Measurements from ENCODE around the gene APCDD1.
A peak's percentile ranks its signal among the peaks of the same experiment; 100 is the strongest.
"Not testable (repeated sequence)": the region's sequence is repeated elsewhere in the genome, so short reads cannot be mapped to it uniquely, and the experiment has no call there.

Gene APCDD1

DNA sequence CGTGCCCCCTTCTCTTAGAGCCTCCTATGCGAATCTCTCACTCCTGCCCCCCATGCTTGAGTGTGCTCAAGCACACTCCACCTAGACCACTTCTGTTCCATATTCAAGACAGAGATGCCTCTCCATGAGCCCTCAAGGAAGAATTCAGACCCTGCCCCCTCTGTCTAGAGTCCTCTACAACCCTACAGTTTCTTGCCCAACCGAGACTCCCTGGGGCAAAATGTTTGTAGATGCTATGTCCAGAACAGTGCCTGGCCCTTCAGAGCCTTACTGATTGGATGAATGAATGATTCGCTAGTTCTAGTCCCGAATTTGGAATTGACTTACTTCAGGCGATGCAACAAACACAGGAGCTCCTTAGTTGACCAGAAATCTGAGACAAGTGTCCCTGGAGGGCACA, 8.7 kb downstream of the APCDD1 start:
- ATAC-seq (no peak), DNase-seq (no peak)

DNA sequence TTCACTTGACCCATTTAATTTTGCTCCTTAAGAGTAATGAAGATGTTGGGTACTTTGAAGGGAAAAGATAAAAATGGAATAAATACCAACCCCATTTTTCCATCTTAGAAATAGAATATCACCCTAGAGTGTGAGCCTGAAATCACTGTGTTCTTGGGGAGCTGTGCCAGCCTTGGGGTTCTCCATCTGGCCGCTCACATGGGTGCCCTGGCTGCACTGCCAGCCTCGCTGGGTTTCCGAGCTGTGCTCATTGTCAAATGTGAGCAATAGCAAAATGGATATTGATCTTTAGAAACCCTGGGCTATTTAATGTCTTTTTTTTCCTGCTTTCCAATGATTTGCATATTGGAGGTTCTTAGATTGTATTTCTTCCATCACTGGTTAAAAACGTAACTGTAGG, 9.3 kb downstream of the APCDD1 start:
- DNase-seq, result no peak
- no peak for ATAC-seq

DNA sequence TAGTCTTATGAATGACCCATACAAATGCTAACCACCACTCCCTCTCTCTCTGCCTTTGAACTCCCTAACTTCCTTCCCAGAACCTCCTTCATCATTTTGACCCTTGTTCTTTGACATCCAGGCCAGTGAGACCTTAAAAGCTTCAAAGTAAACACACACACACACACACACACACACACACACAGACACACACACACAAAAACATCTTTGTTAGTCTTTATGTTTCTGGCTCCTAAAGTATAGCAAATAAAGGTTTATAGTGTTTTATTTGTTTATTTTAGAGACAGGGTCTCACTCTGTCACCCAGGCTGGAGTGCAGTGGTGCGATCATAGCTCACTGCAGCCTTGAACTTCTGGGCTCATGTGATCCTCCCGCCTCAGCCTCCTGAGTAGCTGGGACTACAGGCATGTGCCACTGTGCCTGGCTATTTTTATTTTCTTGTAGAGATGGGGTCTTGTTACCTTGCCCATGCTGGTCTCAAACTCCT, 9.8 kb downstream of the APCDD1 start:
- not testable (repeated sequence) for DNase-seq, ATAC-seq

DNA sequence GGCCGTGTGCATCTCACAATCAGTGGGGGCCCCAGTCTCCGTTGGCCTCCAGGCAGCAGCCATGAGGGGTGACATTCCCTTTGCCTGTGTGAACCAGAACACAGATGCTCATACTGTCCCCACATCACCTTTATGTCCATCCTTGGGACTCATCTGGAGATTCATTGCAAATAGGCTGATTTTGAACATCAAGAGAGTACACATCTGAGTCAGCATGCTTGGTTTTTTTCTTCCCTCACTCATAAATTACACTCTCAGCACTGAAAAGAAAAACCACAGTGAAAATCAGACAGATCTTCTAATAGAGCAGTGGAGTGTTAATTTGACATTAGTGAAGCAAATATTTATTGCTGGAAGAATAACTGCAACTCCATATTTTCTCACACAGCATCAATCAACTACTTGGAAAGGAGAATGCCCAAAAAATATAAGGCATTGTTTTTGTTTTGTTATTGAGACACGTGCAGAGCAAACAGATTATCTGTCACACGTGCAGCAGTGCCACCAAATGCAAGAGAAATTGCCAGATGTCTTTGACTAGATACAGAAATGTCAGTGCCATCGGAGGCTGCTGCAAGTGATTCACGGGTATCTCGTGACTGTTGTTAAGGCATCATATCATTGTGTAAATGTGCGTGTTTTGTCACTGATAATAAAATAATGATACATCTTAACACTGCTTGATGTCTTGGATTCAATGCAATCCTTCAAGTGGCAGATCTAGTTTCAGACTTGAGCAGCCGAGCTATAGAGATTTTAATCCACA, 10.9 kb downstream of the APCDD1 start:
- ATAC-seq (no peak), DNase-seq (no peak)

DNA sequence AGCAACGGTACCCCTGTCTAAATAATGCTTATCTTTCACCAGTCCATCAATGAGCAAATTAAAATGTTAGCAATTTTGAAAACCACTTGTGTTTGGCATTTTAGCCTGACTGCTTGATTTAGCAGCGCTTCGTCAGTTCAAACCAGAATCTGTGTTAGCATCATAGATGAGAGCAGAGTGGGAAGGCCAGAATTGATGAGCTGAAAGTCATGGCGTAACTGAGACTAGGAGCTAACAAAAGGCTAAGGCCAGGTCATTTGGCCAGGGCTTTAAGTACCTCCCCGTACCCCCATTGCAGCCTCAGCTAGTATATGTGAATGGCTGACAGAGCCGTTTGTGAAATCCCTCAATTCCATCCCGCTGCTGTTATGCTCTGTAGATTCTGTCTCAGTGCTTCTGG, 16.0 kb downstream of the APCDD1 start:
- ATAC-seq, result no peak

DNA sequence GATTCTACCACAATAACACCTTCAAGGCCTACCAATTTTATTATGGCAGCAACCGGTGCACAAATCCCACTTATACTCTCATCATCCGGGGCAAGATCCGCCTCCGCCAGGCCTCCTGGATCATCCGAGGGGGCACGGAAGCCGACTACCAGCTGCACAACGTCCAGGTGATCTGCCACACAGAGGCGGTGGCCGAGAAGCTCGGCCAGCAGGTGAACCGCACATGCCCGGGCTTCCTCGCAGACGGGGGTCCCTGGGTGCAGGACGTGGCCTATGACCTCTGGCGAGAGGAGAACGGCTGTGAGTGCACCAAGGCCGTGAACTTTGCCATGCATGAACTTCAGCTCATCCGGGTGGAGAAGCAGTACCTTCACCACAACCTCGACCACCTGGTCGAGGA, 17.1 kb downstream of the APCDD1 start:
- DNase-seq (no peak), ATAC-seq (no peak)

More for the DNA sequence above, 16.0 kb downstream of the APCDD1 start:
- no peak for DNase-seq

DNA sequence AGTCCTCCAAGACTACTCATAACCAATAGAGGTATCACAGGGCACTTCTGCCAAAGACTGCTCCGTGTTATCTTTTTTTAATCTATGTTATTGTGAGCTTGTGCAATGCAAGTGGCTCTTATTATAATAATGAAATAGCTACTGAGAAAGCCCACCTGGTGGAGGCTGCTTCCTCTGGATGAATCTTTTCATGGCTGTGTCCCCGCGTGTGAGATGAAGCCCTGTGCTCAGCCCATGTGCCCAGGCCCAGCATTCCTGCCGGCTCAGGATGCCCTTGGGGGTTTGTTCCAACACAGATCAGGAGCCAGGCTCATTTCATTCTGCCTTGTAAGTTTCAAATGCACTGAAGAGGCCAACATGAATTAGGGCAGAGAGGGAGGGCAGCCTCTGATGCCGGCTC, 18.7 kb downstream of the APCDD1 start:
- no peak for ATAC-seq
- DNase-seq, result no peak

DNA sequence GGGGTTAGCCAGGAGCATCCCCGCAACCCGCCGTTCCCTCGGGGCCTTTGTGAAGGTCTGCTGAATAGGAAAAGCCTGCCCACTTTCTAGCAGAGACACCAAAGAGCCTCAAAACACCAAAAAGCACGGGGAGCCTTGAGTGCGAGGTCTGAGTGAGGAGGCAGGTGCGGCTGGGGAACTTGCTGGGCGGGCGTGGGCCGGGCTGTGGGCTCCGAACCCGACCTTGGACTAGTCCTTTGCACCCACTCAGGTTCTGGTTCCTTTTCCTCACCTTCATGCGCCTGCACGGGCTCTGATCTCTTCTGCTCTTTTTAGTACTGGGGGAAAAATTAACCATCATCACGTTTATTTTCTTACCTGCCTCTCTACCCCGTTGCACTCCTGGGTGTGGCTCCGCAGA, 19.9 kb downstream of the APCDD1 start:
- ATAC-seq, result no peak
- DNase-seq, result no peak

DNA sequence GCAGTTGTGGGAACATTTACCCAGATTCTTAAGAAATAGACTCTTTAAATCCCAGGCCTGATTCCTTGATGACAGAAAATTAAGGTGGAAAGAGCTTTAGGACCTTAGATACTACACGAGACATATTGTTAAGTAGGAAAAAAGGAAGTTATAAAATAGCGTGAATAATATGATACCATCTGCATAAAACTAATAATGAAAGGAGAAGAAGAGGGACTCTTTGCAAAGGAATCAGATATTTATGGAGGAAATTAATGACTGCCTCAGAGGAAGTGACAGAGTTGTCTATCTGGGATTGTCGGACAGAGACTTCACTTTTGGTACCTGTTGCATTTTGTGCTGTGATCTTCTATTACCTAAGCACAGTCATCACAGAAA, 20.8 kb downstream of the APCDD1 start:
- no peak for DNase-seq
- no peak for ATAC-seq

DNA sequence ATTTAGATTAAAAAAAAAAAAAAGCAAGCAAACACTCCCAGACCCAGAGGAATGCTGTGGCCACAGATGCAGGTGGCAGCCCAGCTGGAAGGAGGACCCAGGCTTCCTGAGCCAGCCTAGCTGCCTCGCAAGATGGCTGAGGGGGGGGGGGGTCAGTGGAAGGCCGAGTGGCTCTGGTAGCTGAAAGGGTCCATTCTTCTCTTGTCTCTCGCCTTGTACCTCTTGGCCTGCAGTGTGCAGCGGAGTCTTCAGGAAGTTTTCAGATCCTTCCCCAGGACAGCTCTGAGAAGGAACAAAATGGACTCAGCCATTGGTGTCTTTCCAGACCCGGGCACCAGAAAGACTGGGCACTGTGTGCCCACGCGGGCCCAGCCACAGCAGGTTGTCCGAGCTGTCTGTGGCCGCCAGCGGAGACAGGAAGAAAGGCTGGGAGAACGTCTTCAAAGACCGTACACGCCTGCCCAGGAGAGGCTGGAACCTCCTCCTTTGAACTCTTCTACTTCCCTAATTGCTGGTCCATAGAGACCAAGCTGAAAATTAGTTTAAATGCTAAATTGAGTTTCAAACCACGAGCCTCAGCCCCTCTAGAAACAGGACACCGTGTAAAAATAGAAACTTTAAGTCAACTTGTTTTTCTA, 21.3 kb downstream of the APCDD1 start:
- ATAC-seq, result no peak
- DNase-seq, result no peak

DNA sequence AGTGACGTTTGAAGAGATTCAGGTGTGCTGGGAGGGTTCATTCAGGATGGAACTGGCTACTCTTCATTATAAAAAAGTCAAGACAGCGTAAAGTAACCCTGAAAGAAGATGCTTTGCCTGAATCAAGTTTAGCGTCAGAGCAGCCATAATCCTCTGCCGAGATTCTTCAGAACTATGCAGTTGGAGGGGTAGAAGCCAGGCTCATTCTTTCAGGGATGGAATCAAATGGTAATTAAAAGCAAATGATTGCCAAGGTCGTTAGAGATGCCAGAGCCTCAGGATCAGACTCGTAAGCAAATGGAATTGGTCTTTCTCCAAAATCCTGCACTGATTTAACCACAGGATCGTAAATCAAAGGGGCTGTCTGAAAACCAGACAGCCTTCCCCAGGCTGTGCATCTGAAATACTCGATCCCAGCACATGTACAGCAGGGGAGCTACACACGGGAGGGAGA, 21.9 kb downstream of the APCDD1 start:
- DNase-seq (no peak), ATAC-seq (no peak)

DNA sequence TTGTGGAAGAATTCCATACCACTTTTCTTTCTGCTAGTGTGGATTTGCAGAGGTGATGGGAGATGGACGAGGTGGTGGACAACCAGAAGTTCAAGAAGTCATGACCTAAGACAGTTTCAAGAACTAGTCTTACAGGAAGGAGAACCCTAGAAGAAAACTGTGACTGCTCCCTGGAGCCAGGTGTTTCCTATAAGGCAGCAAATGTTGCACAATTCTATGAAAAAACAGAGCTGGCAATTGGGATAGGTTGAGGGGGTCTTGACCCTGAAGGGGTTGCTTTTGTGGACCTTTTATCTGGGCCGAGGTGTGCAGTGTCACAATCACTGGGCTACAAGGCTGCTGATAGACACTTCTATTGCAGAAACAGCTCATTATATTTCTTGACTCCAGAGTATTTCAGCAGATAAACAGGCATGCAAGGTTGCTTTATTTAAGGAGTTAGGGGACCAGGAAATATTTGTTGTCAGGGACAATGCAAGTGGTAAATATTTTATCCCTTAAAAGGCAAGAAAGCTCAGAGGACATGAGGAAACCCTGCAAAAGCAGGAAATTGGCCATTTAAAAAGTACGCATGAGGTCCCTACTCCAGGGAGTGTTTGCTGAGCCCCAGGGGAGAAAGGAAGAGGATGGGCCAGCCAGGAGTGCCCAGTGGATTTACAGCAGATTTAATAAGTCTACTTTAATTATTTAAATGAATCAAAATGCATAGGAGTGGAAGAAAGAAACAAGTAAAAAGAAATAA, 22.9 kb downstream of the APCDD1 start:
- DNase-seq, result no peak
- ATAC-seq, result no peak

DNA sequence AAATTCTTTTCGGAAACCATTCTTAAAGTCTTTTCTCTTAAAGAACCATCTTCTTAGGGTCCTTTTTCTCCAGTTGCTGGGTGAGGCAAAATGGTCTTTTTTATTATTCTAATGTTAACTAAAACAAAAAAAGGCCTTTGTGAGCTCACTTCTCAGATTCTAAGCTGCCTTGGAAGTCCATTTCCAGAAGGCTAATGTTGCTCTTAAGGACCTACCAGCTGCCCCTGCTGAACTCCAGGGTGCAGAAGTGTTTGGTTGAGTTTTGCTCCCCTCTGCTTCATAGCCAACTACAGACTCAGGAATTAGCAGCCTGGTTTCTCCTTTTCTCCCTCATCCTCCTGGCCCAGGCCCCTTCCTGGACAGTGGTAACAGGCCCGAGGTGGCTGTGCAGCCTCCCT, 23.4 kb downstream of the APCDD1 start:
- DNase-seq (no peak), ATAC-seq (no peak)

DNA sequence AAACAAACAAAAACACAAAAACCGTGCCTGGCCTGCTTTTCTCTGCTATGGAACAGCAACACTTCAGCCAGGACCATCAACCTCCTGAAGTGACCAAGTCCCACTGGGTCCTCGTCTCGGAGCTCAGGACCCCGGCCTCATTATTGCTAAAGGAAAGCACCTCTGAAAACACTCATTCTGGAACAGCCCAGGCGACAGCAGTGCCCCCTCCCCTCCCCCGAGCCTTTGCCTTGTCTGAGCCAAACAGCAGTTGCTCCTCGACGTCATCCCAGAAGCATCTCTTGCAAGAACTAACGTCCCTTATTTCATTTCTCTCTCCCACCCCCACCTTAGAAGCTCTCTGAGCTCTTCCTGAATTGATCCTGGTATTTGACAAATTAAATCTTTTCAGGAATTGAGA, 27.4 kb downstream of the APCDD1 start:
- ATAC-seq (no peak), DNase-seq (no peak)

DNA sequence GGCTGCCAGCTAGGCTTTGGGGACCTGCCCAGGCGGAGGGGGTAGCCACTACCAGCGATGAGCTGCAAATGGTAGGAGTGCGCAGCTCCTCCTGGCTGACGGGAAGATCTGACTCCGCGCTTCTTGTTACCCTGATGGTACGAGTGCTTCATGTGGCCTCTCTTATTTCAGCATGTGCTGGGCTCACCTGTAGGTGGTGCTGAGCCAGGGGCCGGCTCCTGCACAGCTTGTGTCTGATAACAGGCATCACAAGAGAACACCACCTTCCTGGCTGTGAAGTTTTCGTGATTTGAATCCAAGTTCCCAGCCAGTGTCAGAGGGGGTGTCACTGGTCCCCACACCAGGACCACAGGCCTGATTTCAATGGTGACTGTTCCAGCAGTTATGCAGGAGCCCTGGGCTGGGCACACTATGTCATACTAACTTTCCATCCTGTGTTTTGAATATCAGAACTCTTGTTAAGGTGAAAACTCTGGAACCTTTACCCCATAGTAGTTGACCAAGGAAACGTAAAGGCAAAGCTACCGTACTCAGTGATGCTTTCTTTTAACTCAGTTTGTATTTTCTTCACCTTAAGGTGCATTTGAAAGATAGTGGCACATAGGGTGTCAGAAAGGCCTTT, 28.0 kb downstream of the APCDD1 start:
- DNase-seq (no peak), ATAC-seq (no peak)

DNA sequence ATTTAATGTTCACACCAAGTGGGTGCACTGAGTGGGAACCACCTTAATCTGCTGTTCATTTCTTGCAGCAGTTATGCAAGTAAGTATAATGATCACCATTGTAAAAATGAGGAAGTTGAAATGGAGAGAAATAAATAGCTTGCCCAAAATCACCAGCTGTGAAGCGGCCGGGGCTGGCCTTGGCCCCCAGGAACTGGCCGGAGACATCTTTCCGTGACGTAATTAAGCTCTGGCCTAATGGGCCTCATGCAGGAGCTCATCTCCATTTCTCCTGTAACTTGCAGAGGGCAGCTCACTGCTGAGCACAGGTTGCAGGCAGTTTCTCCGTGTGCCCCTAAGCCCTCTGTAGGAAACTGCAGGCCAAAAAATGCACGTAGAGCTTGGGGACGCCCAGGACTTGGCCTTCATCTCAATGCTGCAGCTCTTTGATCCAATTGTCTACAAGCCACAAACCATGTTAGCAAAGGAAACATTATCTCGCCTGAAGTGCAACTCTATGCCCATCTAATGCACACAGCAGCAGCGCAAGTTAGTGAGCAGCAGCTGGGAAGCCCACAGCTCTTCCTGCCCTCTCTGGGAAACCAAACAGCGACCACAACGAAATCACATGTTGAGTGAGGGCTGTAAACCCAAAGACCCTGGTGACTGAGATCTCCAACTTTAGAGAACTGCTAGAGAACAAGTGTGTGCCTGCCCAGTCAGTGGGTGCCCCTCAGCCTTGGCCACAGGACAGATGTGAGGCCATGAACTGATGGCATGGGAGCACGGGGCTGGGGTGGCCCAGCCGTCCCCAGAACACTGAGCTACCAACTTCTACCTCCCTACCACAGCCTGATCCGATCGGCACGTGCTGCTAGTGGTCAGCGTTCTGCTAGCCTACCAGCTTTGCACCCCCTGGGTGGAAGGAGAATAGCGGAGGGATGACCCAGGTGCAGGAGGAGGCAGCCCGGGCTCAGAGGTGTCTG, 28.8 kb downstream of the APCDD1 start:
- ATAC-seq (peak; percentile 21), DNase-seq (no peak)

DNA sequence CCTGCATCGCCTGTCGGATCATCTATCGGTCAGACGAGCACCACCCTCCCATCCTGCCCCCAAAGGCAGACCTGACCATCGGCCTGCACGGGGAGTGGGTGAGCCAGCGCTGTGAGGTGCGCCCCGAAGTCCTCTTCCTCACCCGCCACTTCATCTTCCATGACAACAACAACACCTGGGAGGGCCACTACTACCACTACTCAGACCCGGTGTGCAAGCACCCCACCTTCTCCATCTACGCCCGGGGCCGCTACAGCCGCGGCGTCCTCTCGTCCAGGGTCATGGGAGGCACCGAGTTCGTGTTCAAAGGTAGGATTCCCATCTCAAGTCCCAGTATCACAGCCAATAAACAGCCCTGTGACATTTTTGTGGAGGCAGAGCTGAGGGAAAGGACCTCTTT, 31.0 kb downstream of the APCDD1 start:
- ATAC-seq, result no peak
- DNase-seq, result no peak

DNA sequence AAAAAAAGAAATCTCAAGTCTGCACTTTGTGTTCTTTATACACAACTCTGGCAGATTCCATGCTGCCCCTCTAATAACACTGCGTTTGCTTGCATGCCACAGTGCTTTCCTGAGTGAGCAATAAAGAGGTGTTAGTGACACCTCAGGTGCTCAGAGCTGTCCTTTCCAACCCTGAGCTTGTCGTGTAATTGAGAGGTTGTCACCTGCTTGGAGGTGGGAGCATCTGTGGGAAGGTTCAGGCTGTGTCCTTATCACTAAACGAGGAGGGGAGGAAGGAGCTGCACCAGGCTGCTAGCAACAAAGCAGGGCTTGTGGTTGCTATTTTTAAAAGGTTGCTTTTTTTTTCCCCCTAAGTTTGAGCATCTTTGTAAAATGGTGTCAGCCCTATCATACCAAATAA, 31.9 kb downstream of the APCDD1 start:
- no peak for ATAC-seq

DNA sequence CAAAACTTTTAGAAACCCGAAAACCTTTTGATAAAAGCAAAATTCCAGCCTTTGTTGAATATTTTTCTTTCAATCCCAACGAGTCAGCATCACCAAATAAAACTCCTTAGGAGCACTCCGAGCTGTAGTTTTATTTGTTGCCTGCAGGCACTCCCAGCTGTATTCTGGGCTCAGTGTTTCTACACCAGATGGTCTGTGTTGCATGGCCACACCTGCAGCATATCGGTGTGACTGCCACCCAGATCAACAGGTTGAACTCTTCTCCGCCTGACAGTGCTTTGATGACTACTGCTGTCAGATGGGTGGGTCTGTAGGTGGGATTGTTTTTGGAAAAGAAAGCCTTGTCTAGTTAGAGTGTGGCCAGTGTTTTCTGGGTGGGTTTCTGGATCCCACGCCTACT, 32.7 kb downstream of the APCDD1 start:
- ATAC-seq (no peak), DNase-seq (no peak)

More for the DNA sequence above, 31.9 kb downstream of the APCDD1 start:
- DNase-seq, result no peak

DNA sequence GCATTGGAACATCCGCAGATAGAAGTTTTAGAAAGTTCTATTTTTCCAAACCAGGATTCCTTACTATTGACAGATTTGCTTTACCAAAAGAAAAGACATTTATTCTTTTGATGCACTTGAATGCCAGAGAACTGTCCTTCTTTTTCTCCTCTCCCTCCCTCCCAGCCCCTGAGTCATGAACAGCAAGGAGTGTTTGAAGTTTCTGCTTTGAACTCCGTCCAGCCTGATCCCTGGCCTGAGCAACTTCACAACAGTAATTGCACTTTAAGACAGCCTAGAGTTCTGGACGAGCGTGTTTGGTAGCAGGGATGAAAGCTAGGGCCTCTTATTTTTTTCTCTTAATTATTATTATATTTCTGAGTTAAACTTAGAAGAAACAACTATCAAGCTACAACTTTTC, 33.6 kb downstream of the APCDD1 start:
- DNase-seq (no peak), ATAC-seq (no peak)

DNA sequence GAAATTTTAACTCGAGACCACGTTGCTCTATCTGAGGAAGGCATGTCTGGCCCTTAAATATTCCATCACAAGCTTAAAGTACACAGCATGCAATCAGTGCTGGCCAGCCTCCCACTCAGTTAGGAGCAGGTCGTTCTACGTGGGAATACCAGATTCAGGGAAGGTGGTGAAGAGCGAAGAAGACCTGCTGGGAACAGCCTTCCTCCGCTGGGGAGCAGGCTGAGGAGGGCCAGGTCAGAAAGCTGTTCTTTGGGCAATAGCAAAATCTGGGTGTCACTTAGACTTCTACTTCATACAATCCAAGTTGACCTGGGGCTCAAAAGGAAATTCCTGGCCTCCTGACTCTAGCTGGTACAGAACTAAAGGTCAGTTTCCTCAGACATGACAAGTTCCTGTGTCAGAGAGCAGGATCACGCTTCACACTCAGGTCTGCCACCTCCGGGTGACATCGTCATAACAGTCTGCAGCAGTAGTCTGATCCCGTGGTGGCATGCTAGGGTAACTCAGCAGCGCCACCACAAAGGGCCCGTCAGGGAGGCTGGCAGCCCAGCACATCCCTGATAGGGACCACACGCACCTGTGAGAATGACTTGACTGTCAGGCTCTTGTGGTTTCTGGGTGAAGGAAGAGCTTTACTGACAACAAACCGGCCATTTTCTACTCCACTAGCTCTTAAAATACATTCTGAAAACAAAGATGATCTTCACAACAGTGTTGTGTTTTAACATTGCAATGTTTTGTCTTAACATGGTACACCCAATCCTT, 36.1 kb downstream of the APCDD1 start:
- peak; percentile 96 for ATAC-seq
- DNase-seq, result peak; percentile 71

Measured in stimulated activated naive CD8-positive, alpha-beta T cell treated with anti-CD3 and anti-CD28 coated beads, Interleukin-15, Interleukin-2, amounts not matched to agents 100 U/mL and 50 U/mL, for 24 hours (primary cell).